Hypothalamus (tissue), 51 donors: ENCODE results near the gene RPL15.

Experiments used
- DNase-seq, 51 donors: peaks; one replicate each; lab custom pipeline; 2025; lab: John Stamatoyannopoulos, UW

RPL15 gene

DNA sequence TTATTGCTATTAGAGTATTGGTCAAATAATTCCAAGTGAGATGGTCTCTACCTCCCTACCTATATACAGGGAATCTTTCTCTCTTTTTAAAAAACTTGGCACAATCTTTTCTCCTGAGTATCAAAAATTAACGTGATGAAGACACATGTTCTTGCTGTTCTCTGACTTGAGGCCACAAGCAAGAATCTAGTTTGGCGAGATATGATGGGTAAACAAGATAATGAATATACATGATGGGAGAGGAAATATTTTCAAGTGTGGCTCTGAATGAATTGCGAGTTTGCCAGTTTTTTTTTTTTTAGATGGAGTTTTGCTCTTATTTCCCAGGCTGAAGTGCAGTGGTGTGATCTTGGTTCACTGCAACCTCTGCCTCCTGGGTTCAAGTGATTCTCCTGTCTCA lies 39.8 kb downstream of the RPL15 start:
- no peak for DNase-seq

DNA sequence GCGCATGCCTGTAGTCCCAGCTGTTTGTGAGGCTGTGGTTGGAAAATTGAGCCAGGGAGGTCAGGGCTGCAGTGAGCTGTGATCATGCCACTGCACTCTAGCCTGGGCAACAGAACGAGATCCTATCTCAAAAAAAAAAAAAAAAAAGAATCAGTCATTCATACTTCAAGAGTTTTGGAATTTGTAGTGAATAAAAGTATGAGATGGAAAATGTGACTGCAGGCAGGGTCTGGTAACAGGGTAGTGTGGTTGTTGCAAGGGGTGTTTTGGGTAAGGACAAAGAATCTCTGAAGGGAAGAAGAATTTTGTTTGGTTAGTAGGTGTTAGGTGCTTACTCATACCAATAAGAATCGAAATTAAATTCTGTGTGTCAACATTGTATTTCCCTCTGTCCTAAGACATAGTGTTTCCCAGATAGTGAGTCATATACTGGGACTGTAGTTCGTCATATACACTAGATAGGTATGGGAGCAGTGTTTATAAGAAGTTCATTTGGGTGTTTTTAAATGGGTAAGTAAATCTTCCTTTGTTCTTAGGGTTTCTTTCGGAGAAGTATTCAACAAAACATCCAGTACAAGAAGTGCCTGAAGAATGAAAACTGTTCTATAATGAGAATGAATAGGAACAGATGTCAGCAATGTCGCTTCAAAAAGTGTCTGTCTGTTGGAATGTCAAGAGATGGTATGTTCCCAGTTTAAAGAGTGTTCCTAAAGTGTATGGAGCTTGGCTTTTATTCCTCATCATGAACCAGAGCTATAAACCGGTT lies 42.4 kb downstream of the RPL15 start:
- DNase-seq, result no peak

DNA sequence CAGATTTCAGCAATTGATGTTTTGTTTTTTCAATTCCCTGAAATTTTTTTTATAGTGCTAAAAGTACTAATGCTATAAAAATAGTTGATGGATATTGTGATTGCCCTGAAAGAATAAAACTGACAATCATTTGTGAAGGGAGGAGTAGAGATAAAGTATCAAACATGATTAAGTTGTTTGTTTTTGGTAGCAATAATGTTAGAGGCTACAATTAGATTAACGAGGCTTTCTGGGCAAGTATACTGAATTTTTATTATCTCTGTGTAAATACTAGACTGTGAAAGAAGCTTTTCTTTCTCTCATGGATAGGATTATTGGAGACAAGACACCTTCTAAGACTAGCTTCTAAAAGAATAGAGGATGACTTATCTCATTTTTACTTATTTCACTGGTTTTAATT lies 43.7 kb downstream of the RPL15 start:
- no peak for DNase-seq

GRCh38 chr3:23961066-23961465 lies 44.1 kb downstream of the RPL15 start:
- DNase-seq, result no peak

DNA sequence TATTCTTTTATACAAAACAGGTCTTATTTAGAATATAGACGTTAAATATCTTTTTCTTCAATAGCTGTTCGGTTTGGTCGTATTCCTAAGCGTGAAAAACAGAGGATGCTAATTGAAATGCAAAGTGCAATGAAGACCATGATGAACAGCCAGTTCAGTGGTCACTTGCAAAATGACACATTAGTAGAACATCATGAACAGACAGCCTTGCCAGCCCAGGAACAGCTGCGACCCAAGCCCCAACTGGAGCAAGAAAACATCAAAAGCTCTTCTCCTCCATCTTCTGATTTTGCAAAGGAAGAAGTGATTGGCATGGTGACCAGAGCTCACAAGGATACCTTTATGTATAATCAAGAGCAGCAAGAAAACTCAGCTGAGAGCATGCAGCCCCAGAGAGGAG lies 45.0 kb downstream of the RPL15 start:
- no peak for DNase-seq

GRCh38 chr3:23964537-23965235 lies 47.8 kb downstream of the RPL15 start:
- DNase-seq, result no peak

- DNase-seq, result no peak
These were observed 49.4 kb downstream of the RPL15 start for GRCh38 chr3:23966328-23966727.

DNA sequence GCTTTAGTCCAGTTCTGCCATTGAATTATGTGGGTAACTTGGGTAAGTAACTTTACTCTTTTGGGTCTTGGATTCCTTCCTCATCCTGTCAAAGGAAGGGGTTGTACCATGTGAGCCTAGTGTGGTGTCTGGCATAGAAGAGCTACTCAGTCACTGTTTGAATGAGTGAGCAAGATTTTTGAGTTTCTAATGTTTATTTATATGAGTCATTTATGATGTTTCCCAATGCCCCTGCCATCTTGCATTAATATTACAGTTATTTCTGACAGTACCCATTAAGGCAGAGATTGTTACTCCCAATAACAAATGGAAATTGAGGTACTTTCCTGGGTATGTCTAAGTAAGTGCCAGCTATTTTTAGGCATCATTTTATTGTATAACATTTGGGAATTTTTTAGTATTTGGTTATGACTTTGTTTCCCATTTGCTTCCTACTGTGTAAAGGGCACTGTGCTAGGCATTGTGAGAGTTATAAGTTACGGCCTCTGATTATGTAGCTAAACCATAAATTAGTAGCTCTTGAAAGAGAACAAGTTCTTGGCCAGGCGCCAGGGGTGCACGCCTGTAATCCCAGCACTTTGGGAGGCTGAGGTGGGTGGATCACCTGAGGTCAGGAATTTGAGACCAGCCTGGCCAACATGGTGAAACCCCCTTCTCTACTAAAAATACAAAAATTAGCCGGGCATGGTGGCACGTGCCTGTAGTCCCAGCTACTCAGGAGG lies 51.7 kb downstream of the RPL15 start:
- no peak for DNase-seq

GRCh38 chr3:23969393-23969792 lies 52.5 kb downstream of the RPL15 start:
- no peak for DNase-seq
